ENCODE results near the gene GNB3. TPM values are rescaled to one million over a fixed set of nuclear protein-coding genes. Genes with fewer than 3 reads are reported as not detected.
"Not testable (repeated sequence)": the region's sequence is repeated elsewhere in the genome, so short reads cannot be mapped to it uniquely, and the experiment has no call there.

The GNB3 gene
- total RNA-seq, 1 experiment from 2014 or later = 20.7 TPM

- DNase-seq (ENCODE audit: low spot score) = no peak
- Histone ChIP-seq H3K27me3 (replicated peaks; ENCODE audit: insufficient read depth, low read depth, low read length, poor library complexity) (no peaks in the 10 kb centered on the region), H3K27ac (ENCODE audit: low read depth, low read length, poor library complexity, severe bottlenecking) (no peak overlapping the region), H3K36me3 (ENCODE audit: insufficient read depth, low read length, poor library complexity, severe bottlenecking) (no peaks in the 10 kb centered on the region), H3K4me3 (ENCODE audit: low read depth, low read length, poor library complexity, severe bottlenecking) (no peak overlapping the region), H3K9me3 (ENCODE audit: low read depth, low read length, poor library complexity, severe bottlenecking) (no peaks in the 10 kb centered on the region), H3K4me1 (ENCODE audit: insufficient read depth, low read length, poor library complexity, severe bottlenecking) (peaks cover 7% of the 10 kb centered on the region)
- ChIA-PET CTCF (no interaction called here), POLR2A (ENCODE audit: low non-redundant PET) (no interaction called here)
- BruUV-seq (replicated peaks) = no TSS peak
- TF ChIP-seq CTCF (conservative IDR thresholded peaks at IDR 0.05; ENCODE audit: low read depth, low read length) = no peak
- no peak for TF ChIP-seq EZH2 (IDR thresholded peaks at IDR 0.05; ENCODE audit: borderline replicate concordance, low read depth, low read length, poor library complexity, severe bottlenecking)
- intact Hi-C loops (cut with micrococcal nuclease; ENCODE audit: unreplicated experiment) = no loop called here
Measured at GRCh38 chr12:6887460-6887859, 46.7 kb downstream of the GNB3 start.

GRCh38 chr12:6888360-6888759 is 47.6 kb downstream of the GNB3 start:
- Histone ChIP-seq H3K9me3 (ENCODE audit: low read depth, low read length, poor library complexity, severe bottlenecking) (no peaks in the 10 kb centered on the region), H3K4me3 (ENCODE audit: low read depth, low read length, poor library complexity, severe bottlenecking) (no peak overlapping the region), H3K27me3 (replicated peaks; ENCODE audit: insufficient read depth, low read depth, low read length, poor library complexity) (no peaks in the 10 kb centered on the region), H3K4me1 (ENCODE audit: insufficient read depth, low read length, poor library complexity, severe bottlenecking) (peaks cover 7% of the 10 kb centered on the region), H3K27ac (ENCODE audit: low read depth, low read length, poor library complexity, severe bottlenecking) (no peak overlapping the region), H3K36me3 (ENCODE audit: insufficient read depth, low read length, poor library complexity, severe bottlenecking) (no peaks in the 10 kb centered on the region)
- TF ChIP-seq CTCF (conservative IDR thresholded peaks at IDR 0.05; ENCODE audit: low read depth, low read length) (no peak), EZH2 (IDR thresholded peaks at IDR 0.05; ENCODE audit: borderline replicate concordance, low read depth, low read length, poor library complexity, severe bottlenecking) (no peak)
- DNase-seq (ENCODE audit: low spot score) = peak; percentile 38
- intact Hi-C loops (cut with micrococcal nuclease; ENCODE audit: unreplicated experiment) = no loop called here
- BruUV-seq (replicated peaks) = no TSS peak
- CTCF ChIA-PET = no interaction called here
- POLR2A ChIA-PET (ENCODE audit: low non-redundant PET) = no interaction called here

- POLR2A ChIA-PET (ENCODE audit: low non-redundant PET); CTCF ChIA-PET; DNase-seq (ENCODE audit: low spot score); H3K4me1 ChIP-seq (ENCODE audit: insufficient read depth, low read length, poor library complexity, severe bottlenecking); H3K27ac ChIP-seq (ENCODE audit: low read depth, low read length, poor library complexity, severe bottlenecking); intact Hi-C loops (cut with micrococcal nuclease; ENCODE audit: unreplicated experiment); H3K9me3 ChIP-seq (ENCODE audit: low read depth, low read length, poor library complexity, severe bottlenecking); BruUV-seq (replicated peaks); H3K36me3 ChIP-seq (ENCODE audit: insufficient read depth, low read length, poor library complexity, severe bottlenecking); H3K4me3 ChIP-seq (ENCODE audit: low read depth, low read length, poor library complexity, severe bottlenecking); H3K27me3 ChIP-seq (replicated peaks; ENCODE audit: insufficient read depth, low read depth, low read length, poor library complexity): not testable (repeated sequence)
Measured at GRCh38 chr12:6888794-6889193, 48.1 kb downstream of the GNB3 start.

- BruUV-seq (replicated peaks); POLR2A ChIA-PET (ENCODE audit: low non-redundant PET); H3K36me3 ChIP-seq (ENCODE audit: insufficient read depth, low read length, poor library complexity, severe bottlenecking); H3K9me3 ChIP-seq (ENCODE audit: low read depth, low read length, poor library complexity, severe bottlenecking); H3K4me1 ChIP-seq (ENCODE audit: insufficient read depth, low read length, poor library complexity, severe bottlenecking); DNase-seq (ENCODE audit: low spot score); CTCF ChIA-PET; H3K4me3 ChIP-seq (ENCODE audit: low read depth, low read length, poor library complexity, severe bottlenecking); H3K27me3 ChIP-seq (replicated peaks; ENCODE audit: insufficient read depth, low read depth, low read length, poor library complexity): not testable (repeated sequence)
- H3K27ac ChIP-seq (ENCODE audit: low read depth, low read length, poor library complexity, severe bottlenecking) = peak overlapping the region; percentile 97
- intact Hi-C loops (cut with micrococcal nuclease; ENCODE audit: unreplicated experiment) = loop anchor here (2.0 kb wide), 1 partner anchor 17 kb away; the partner anchor contains the start of gene SPSB2
Measured at GRCh38 chr12:6889775-6890573, 49.2 kb downstream of the GNB3 start.

Data from A673 (cell line).